ENCODE measurements around the gene PC. TPM values are rescaled to one million over a fixed set of nuclear protein-coding genes. Genes with fewer than 3 reads are reported as not detected.

The PC gene
- total RNA-seq, 5 donors from 2014 or later (not counting 1 experiment from before 2014, with no cell fraction given), result 6.2 to 10.0 (median 7.4) TPM

DNA sequence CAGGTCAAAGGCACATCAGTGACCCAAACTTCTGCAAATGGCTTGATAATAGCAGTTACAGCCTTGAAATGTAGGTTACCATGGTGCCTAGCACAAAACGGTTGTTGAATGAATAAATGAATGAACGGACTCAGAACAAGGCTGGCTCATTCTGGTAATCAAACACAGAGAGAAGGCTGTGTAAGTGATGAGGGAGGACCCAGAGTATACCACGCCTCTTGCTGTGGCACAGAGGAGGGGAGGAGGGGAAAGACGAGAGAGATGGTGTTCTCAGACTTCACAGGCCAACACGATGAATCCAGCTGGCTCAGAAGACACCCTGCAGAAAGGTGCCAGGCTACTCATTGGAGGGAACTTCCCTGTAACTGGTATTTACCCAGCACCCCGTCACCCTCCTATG is 38.3 kb downstream of the PC start:
- Mint-ChIP-seq H3K4me3 (no peak overlapping the region), H3K36me3 (no peaks in the 10 kb centered on the region), H3K27ac (no peak overlapping the region), H3K27me3 (no peaks in the 10 kb centered on the region), H3K4me1 (no peaks in the 10 kb centered on the region), H3K9me3 (peaks cover 0 to 4% (median 0%) of the 10 kb centered on the region in 3 donors)
- Histone ChIP-seq H3K4me3 (ENCODE audit: control insufficient read depth in 1 of 2, extremely low read depth in 1 of 2, low read length in 1 of 2) (no peak overlapping the region), H3K36me3 (ENCODE audit: control insufficient read depth in 2 of 2, extremely low read depth in 1 of 2, insufficient read depth in 1 of 2, low read length in 1 of 2) (no peaks in the 10 kb centered on the region), H3K4me1 (ENCODE audit: control insufficient read depth in 1 of 2, extremely low read depth in 1 of 2, insufficient read depth in 2 of 2, low read length in 2 of 2) (no peaks in the 10 kb centered on the region), H3K27me3 (replicated peaks in 1 of 2; ENCODE audit: control insufficient read depth in 2 of 2, extremely low read depth in 1 of 2, insufficient read depth in 2 of 2, low read length in 1 of 2) (peaks cover 0 to 2% of the 10 kb centered on the region in 2 experiments), H3K27ac (ENCODE audit: low read length) (no peak overlapping the region), H3K9me3 (no peaks in the 10 kb centered on the region)
- 100% methylated on average over 2 of the region's 6 CpGs for WGBS (ENCODE audit: insufficient coverage)
- DNase-seq, result no peak
- ChIA-PET CTCF (no interaction called here), POLR2A (no interaction called here)
- no peak for ATAC-seq (replicated peaks in 1 of 4)

DNA sequence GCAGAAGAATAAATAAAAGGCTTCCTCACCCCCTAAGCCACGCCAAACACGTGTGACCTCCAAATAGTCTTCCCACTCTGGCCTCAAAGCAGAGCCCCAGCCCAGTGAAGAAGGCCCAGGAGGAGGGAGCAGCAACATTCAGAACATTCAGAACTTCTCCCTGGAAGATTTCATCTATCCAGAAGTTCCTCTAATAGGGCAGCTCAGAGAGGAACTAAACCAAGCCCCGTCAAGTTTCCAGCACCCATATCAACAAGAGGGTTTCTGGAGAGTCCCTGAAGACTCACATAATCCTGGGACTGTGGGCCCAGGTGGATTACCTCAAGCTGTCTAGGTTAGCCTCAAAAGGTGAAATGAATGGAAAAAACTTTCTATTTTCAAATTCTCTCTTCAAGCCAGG is 39.4 kb downstream of the PC start:
- Histone ChIP-seq H3K4me3 (ENCODE audit: control insufficient read depth in 1 of 2, extremely low read depth in 1 of 2, low read length in 1 of 2) (no peak overlapping the region), H3K27me3 (replicated peaks in 1 of 2; ENCODE audit: control insufficient read depth in 2 of 2, extremely low read depth in 1 of 2, insufficient read depth in 2 of 2, low read length in 1 of 2) (peaks cover 0 to 2% of the 10 kb centered on the region in 2 experiments), H3K4me1 (ENCODE audit: control insufficient read depth in 1 of 2, extremely low read depth in 1 of 2, insufficient read depth in 2 of 2, low read length in 2 of 2) (no peaks in the 10 kb centered on the region), H3K9me3 (no peaks in the 10 kb centered on the region), H3K27ac (ENCODE audit: low read length) (no peak overlapping the region), H3K36me3 (ENCODE audit: control insufficient read depth in 2 of 2, extremely low read depth in 1 of 2, insufficient read depth in 1 of 2, low read length in 1 of 2) (no peaks in the 10 kb centered on the region)
- H3K9me3 Mint-ChIP-seq, result no peaks in the 10 kb centered on the region
- DNase-seq, result no peak
- no peak overlapping the region for H3K27ac Mint-ChIP-seq
- ChIA-PET POLR2A (no interaction called here), CTCF (no interaction called here)
- no peaks in the 10 kb centered on the region for H3K27me3 Mint-ChIP-seq
- WGBS (ENCODE audit: insufficient coverage), result no CpG with 5 or more reads among the region's 3 CpGs
- H3K4me1 Mint-ChIP-seq, result no peaks in the 10 kb centered on the region
- H3K36me3 Mint-ChIP-seq, result no peaks in the 10 kb centered on the region
- ATAC-seq (replicated peaks in 1 of 4), result no peak
- no peak overlapping the region for H3K4me3 Mint-ChIP-seq

DNA sequence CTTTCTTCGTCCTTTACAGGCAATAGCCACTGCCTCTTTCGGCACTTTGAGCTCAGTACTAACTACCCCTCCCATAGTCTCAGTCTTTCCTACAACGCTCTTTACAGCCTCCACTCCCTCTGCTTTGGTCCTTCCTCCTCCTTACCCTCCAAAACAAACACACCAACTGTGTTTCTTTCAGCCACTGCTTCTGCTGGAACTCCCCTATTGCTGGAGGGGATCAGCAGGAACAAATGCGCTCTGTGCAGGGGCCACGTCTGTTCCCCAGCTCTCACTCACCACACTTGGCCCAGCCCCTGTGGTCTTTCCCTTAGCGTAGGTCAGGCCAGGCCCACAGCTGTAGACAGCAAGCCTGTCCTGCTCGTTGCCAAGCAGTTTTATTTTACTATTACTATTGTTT is 42.3 kb downstream of the PC start:
- Histone ChIP-seq H3K4me1 (ENCODE audit: control insufficient read depth in 1 of 2, extremely low read depth in 1 of 2, insufficient read depth in 2 of 2, low read length in 2 of 2) (no peaks in the 10 kb centered on the region), H3K27ac (ENCODE audit: low read length) (no peak overlapping the region), H3K36me3 (ENCODE audit: control insufficient read depth in 2 of 2, extremely low read depth in 1 of 2, insufficient read depth in 1 of 2, low read length in 1 of 2) (no peaks in the 10 kb centered on the region), H3K4me3 (ENCODE audit: control insufficient read depth in 1 of 2, extremely low read depth in 1 of 2, low read length in 1 of 2) (no peak overlapping the region), H3K9me3 (no peaks in the 10 kb centered on the region), H3K27me3 (replicated peaks in 1 of 2; ENCODE audit: control insufficient read depth in 2 of 2, extremely low read depth in 1 of 2, insufficient read depth in 2 of 2, low read length in 1 of 2) (peaks cover 0 to 2% of the 10 kb centered on the region in 2 experiments)
- no peaks in the 10 kb centered on the region for H3K27me3 Mint-ChIP-seq
- no peaks in the 10 kb centered on the region for H3K36me3 Mint-ChIP-seq
- DNase-seq, result no peak
- ChIA-PET CTCF (no interaction called here), POLR2A (no interaction called here)
- H3K9me3 Mint-ChIP-seq, result no peaks in the 10 kb centered on the region
- ATAC-seq (replicated peaks in 1 of 4), result no peak
- no peaks in the 10 kb centered on the region for H3K4me1 Mint-ChIP-seq
- no peak overlapping the region for H3K27ac Mint-ChIP-seq
- no peak overlapping the region for H3K4me3 Mint-ChIP-seq
- 96% methylated on average over 5 of the region's 7 CpGs for WGBS (ENCODE audit: insufficient coverage)

DNA sequence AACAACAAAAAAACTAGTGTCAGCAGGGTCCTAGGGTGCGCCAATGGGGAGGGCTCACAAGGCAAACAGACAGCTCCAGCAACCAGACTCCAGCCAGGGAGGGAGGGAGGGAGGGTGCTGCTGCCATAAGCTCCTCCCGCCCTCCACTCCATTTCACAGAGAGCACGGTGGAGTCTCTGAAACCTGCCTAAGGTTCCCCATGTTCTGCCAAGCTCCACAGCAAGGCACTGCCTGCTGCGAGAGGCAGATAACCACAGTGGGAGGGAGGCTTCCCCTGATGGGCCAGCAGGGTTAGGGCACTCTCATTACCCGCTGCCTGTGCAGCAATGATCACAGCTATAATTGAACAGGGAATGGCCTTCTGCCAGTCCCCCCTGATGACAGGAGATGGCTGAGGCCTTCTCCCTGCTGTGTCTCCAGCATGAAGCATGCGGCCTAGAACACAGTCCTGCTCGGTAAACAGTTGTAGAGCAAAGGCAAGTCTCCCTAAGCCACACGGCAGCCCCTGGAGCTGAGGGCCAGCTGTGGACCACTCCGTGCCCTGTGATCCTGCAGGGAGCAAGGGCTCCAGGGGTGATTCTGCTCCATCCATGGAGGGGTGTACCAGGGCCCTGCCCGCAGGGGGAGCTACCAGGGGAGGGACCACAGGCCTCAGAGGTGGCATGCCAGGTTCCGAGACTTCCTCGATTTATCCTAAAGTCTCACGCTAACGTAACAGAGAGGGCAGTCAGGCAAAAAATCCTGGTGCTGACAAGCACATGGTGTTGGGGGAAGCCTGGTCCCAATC is 42.9 kb downstream of the PC start:
- ATAC-seq (replicated peaks in 1 of 4), result no peak
- ChIA-PET CTCF (no interaction called here), POLR2A (no interaction called here)
- H3K36me3 ChIP-seq (ENCODE audit: control insufficient read depth in 2 of 2, extremely low read depth in 1 of 2, insufficient read depth in 1 of 2, low read length in 1 of 2), result no peaks in the 10 kb centered on the region
- no peaks in the 10 kb centered on the region for H3K9me3 Mint-ChIP-seq
- WGBS (ENCODE audit: insufficient coverage), result 93% methylated on average over 11 of the region's 14 CpGs
- H3K4me1 Mint-ChIP-seq, result no peaks in the 10 kb centered on the region
- peaks cover 0 to 2% of the 10 kb centered on the region in 2 experiments for H3K27me3 ChIP-seq (replicated peaks in 1 of 2; ENCODE audit: control insufficient read depth in 2 of 2, extremely low read depth in 1 of 2, insufficient read depth in 2 of 2, low read length in 1 of 2)
- H3K9me3 ChIP-seq, result no peaks in the 10 kb centered on the region
- no peak overlapping the region for H3K27ac Mint-ChIP-seq
- DNase-seq, result no peak
- H3K4me3 Mint-ChIP-seq, result no peak overlapping the region
- H3K27ac ChIP-seq (ENCODE audit: low read length), result no peak overlapping the region
- H3K27me3 Mint-ChIP-seq, result no peaks in the 10 kb centered on the region
- H3K36me3 Mint-ChIP-seq, result no peaks in the 10 kb centered on the region
- no peak overlapping the region for H3K4me3 ChIP-seq (ENCODE audit: control insufficient read depth in 1 of 2, extremely low read depth in 1 of 2, low read length in 1 of 2)
- no peaks in the 10 kb centered on the region for H3K4me1 ChIP-seq (ENCODE audit: control insufficient read depth in 1 of 2, extremely low read depth in 1 of 2, insufficient read depth in 2 of 2, low read length in 2 of 2)

DNA sequence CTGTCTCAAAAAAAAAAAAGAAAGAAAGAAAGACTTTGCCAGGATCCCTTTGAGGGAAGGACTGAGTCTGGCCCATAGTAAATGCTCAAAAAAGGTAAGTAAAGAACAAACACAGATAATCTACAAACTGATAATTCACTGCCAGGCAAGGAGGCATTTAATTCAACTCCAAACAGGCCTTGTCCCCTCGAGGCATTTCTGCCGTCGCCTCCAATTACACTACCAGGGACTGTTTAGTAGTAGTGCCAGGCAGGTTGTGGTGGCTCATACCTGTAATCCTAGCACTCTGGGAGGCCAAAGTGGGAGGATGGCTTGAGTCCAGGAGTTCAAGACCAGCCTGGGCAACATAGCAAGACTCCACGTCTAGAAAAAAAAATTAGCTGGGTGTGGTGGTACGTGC is 43.7 kb downstream of the PC start:
- Mint-ChIP-seq H3K4me3 (no peak overlapping the region), H3K27ac (no peak overlapping the region), H3K27me3 (no peaks in the 10 kb centered on the region), H3K36me3 (no peaks in the 10 kb centered on the region), H3K4me1 (no peaks in the 10 kb centered on the region), H3K9me3 (no peaks in the 10 kb centered on the region)
- WGBS (ENCODE audit: insufficient coverage), result no CpG with 5 or more reads among the region's 5 CpGs
- H3K4me1 ChIP-seq (ENCODE audit: control insufficient read depth in 1 of 2, extremely low read depth in 1 of 2, insufficient read depth in 2 of 2, low read length in 2 of 2), result no peaks in the 10 kb centered on the region
- H3K27me3 ChIP-seq (replicated peaks in 1 of 2; ENCODE audit: control insufficient read depth in 2 of 2, extremely low read depth in 1 of 2, insufficient read depth in 2 of 2, low read length in 1 of 2), result no peaks in the 10 kb centered on the region
- ATAC-seq (replicated peaks in 1 of 4), result no peak
- CTCF ChIA-PET, result no interaction called here
- DNase-seq, result no peak
- POLR2A ChIA-PET, result no interaction called here
- no peaks in the 10 kb centered on the region for H3K9me3 ChIP-seq
- no peak overlapping the region for H3K27ac ChIP-seq (ENCODE audit: low read length)
- H3K36me3 ChIP-seq (ENCODE audit: control insufficient read depth in 2 of 2, extremely low read depth in 1 of 2, insufficient read depth in 1 of 2, low read length in 1 of 2), result no peaks in the 10 kb centered on the region
- no peak overlapping the region for H3K4me3 ChIP-seq (ENCODE audit: control insufficient read depth in 1 of 2, extremely low read depth in 1 of 2, low read length in 1 of 2)

DNA sequence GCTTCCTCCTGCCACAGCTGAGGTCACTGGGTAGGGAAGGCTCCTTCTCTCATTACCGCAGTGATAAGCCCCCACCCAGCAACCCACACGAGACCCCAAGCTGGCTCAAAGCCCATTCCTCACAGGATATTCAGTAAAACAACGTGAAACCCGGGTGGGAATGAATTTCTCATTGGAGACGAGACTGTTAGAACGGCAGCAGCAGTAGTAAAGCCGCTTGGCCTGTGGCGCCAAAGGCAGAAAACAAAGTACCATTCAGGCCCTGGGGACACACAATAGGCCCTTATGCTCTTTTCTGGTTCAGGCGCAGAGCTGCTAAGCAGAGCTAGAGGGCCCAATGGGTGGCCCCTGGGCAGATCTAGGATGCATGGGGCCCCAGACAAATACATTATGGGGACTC is 45.3 kb downstream of the PC start:
- H3K4me3 ChIP-seq (ENCODE audit: control insufficient read depth in 1 of 2, extremely low read depth in 1 of 2, low read length in 1 of 2), result no peak overlapping the region
- H3K9me3 ChIP-seq, result no peaks in the 10 kb centered on the region
- H3K27me3 ChIP-seq (replicated peaks in 1 of 2; ENCODE audit: control insufficient read depth in 2 of 2, extremely low read depth in 1 of 2, insufficient read depth in 2 of 2, low read length in 1 of 2), result no peaks in the 10 kb centered on the region
- no peak overlapping the region for H3K27ac ChIP-seq (ENCODE audit: low read length)
- CTCF ChIA-PET, result no interaction called here
- H3K27me3 Mint-ChIP-seq, result no peaks in the 10 kb centered on the region
- H3K36me3 Mint-ChIP-seq, result no peaks in the 10 kb centered on the region
- H3K4me1 Mint-ChIP-seq, result no peaks in the 10 kb centered on the region
- H3K27ac Mint-ChIP-seq, result no peak overlapping the region
- no peak overlapping the region for H3K4me3 Mint-ChIP-seq
- no peaks in the 10 kb centered on the region for H3K4me1 ChIP-seq (ENCODE audit: control insufficient read depth in 1 of 2, extremely low read depth in 1 of 2, insufficient read depth in 2 of 2, low read length in 2 of 2)
- no peak for DNase-seq
- no peaks in the 10 kb centered on the region for H3K9me3 Mint-ChIP-seq
- ATAC-seq (replicated peaks in 1 of 4), result no peak
- H3K36me3 ChIP-seq (ENCODE audit: control insufficient read depth in 2 of 2, extremely low read depth in 1 of 2, insufficient read depth in 1 of 2, low read length in 1 of 2), result no peaks in the 10 kb centered on the region
- WGBS (ENCODE audit: insufficient coverage), result 92% methylated on average over 8 of the region's 9 CpGs
- POLR2A ChIA-PET, result no interaction called here

DNA sequence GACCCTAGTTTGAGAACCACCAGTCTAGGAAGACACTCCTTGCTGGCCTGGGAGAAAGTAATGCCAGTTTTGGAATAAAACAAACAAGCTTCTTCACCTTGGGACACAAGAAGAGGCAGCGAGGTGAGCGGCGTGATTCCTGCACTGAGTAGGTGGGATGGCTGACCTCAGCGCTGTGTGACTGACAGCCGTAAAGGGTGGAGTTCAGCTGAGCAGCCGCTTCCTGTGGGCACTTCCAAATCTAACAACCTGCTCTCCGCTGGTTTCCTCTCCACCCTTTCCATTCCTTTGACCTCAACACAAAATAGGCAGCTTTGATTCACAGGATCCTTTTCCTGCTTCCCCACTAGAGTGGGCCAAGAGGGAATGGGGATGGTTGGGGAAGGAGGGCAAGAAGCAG is 45.8 kb downstream of the PC start:
- DNase-seq (no peak), ATAC-seq (replicated peaks in 1 of 4) (no peak)
- Mint-ChIP-seq H3K27ac (no peak overlapping the region), H3K4me1 (no peaks in the 10 kb centered on the region), H3K9me3 (no peaks in the 10 kb centered on the region), H3K27me3 (no peaks in the 10 kb centered on the region), H3K4me3 (no peak overlapping the region), H3K36me3 (no peaks in the 10 kb centered on the region)
- Histone ChIP-seq H3K4me1 (ENCODE audit: control insufficient read depth in 1 of 2, extremely low read depth in 1 of 2, insufficient read depth in 2 of 2, low read length in 2 of 2) (no peaks in the 10 kb centered on the region), H3K27me3 (replicated peaks in 1 of 2; ENCODE audit: control insufficient read depth in 2 of 2, extremely low read depth in 1 of 2, insufficient read depth in 2 of 2, low read length in 1 of 2) (no peaks in the 10 kb centered on the region), H3K36me3 (ENCODE audit: control insufficient read depth in 2 of 2, extremely low read depth in 1 of 2, insufficient read depth in 1 of 2, low read length in 1 of 2) (no peaks in the 10 kb centered on the region), H3K4me3 (ENCODE audit: control insufficient read depth in 1 of 2, extremely low read depth in 1 of 2, low read length in 1 of 2) (no peak overlapping the region), H3K27ac (ENCODE audit: low read length) (no peak overlapping the region), H3K9me3 (no peaks in the 10 kb centered on the region)
- ChIA-PET POLR2A (no interaction called here), CTCF (no interaction called here)
- WGBS (ENCODE audit: insufficient coverage), result 90% methylated on average over 2 of the region's 7 CpGs
